ENCODE results near the gene MAN2C1. TPM values are rescaled to one million over a fixed set of nuclear protein-coding genes. Genes with fewer than 3 reads are reported as not detected.

The MAN2C1 gene
- polyA plus RNA-seq, 3 donors, result 32.9 to 453 (median 42.9) TPM

GRCh38 chr15:75403892-75404291 is 35.5 kb upstream of the MAN2C1 start:
- Mint-ChIP-seq H3K36me3 (peaks cover 77 to 91% of the 10 kb centered on the region in 2 donors), H3K4me3 (no peak overlapping the region), H3K4me1 (no peaks in the 10 kb centered on the region), H3K27me3 (ENCODE audit: low read depth in 3 of 3) (no peaks in the 10 kb centered on the region), H3K9me3 (no peaks in the 10 kb centered on the region), H3K27ac (no peak overlapping the region)
- no peak overlapping the region for H3K4me2 ChIP-seq (replicated peaks; ENCODE audit: extremely low read depth, low read length, poor library complexity, severe bottlenecking)
- H3K9ac ChIP-seq (ENCODE audit: insufficient read depth, low read length, poor library complexity, severe bottlenecking), result no peak overlapping the region
- no peak for DNase-seq
- H3K4me3 ChIP-seq (replicated peaks in 1 of 3; ENCODE audit: low read depth in 2 of 3, low read length in 3 of 3), result no peak overlapping the region
- H3K27ac ChIP-seq (ENCODE audit: low read depth in 1 of 2, low read length in 2 of 2), result no peak overlapping the region
- no peaks in the 10 kb centered on the region for H3K79me2 ChIP-seq (ENCODE audit: insufficient read depth, low read length)
- no peaks in the 10 kb centered on the region for H3K9me3 ChIP-seq (replicated peaks in 1 of 2; ENCODE audit: control insufficient read depth in 1 of 2, insufficient read depth in 1 of 2, low read length in 2 of 2)
- WGBS (ENCODE audit: insufficient coverage), result no CpG with 5 or more reads among the region's 2 CpGs
- H2AFZ ChIP-seq (ENCODE audit: insufficient read depth, low read depth, low read length, poor library complexity, severe bottlenecking), result no peak overlapping the region
- intact Hi-C loops (cut with micrococcal nuclease), result no loop called here
- H3K27me3 ChIP-seq (ENCODE audit: control insufficient read depth in 2 of 2, insufficient read depth in 2 of 2, low read length in 2 of 2), result no peaks in the 10 kb centered on the region
- TF ChIP-seq CTCF (IDR thresholded peaks at IDR 0.05), result no peak
- no peaks in the 10 kb centered on the region for H4K20me1 ChIP-seq (ENCODE audit: insufficient read depth, low read length)
- peaks cover 77 to 99% of the 10 kb centered on the region in 2 donors for H3K36me3 ChIP-seq (replicated peaks in 1 of 2; ENCODE audit: control insufficient read depth in 1 of 2, insufficient read depth in 2 of 2, low read length in 2 of 2)
- H3K4me1 ChIP-seq (ENCODE audit: control insufficient read depth in 1 of 2, insufficient read depth in 2 of 2, low read length in 2 of 2), result no peaks in the 10 kb centered on the region

- H3K27ac ChIP-seq (ENCODE audit: low read depth in 1 of 2, low read length in 2 of 2), result peak overlapping the region in 1 of 2 donors; percentile 4
- no peaks in the 10 kb centered on the region for H3K79me2 ChIP-seq (ENCODE audit: insufficient read depth, low read length)
- 100% methylated on average over 1 of the region's 2 CpGs for WGBS (ENCODE audit: insufficient coverage)
- DNase-seq, result no peak
- no peaks in the 10 kb centered on the region for H3K9me3 ChIP-seq (replicated peaks in 1 of 2; ENCODE audit: control insufficient read depth in 1 of 2, insufficient read depth in 1 of 2, low read length in 2 of 2)
- no peak overlapping the region for H2AFZ ChIP-seq (ENCODE audit: insufficient read depth, low read depth, low read length, poor library complexity, severe bottlenecking)
- no peak overlapping the region for H3K9ac ChIP-seq (ENCODE audit: insufficient read depth, low read length, poor library complexity, severe bottlenecking)
- H3K27me3 Mint-ChIP-seq (ENCODE audit: low read depth in 3 of 3), result peaks cover 0 to 1% (median 0%) of the 10 kb centered on the region in 3 donors
- H3K27ac Mint-ChIP-seq, result no peak overlapping the region
- H3K36me3 Mint-ChIP-seq, result peaks cover 87 to 96% of the 10 kb centered on the region in 2 donors
- no peaks in the 10 kb centered on the region for H3K9me3 Mint-ChIP-seq
- no peak overlapping the region for H3K4me3 Mint-ChIP-seq
- H3K4me1 Mint-ChIP-seq, result no peaks in the 10 kb centered on the region
- no peaks in the 10 kb centered on the region for H3K4me1 ChIP-seq (ENCODE audit: control insufficient read depth in 1 of 2, insufficient read depth in 2 of 2, low read length in 2 of 2)
- H3K27me3 ChIP-seq (ENCODE audit: control insufficient read depth in 2 of 2, insufficient read depth in 2 of 2, low read length in 2 of 2), result no peaks in the 10 kb centered on the region
- H4K20me1 ChIP-seq (ENCODE audit: insufficient read depth, low read length), result peaks cover 5% of the 10 kb centered on the region
- TF ChIP-seq CTCF (IDR thresholded peaks at IDR 0.05), result no peak
- H3K4me3 ChIP-seq (replicated peaks in 1 of 3; ENCODE audit: low read depth in 2 of 3, low read length in 3 of 3), result no peak overlapping the region
- peaks cover 93 to 99% of the 10 kb centered on the region in 2 donors for H3K36me3 ChIP-seq (replicated peaks in 1 of 2; ENCODE audit: control insufficient read depth in 1 of 2, insufficient read depth in 2 of 2, low read length in 2 of 2)
- intact Hi-C loops (cut with micrococcal nuclease), result no loop called here
- no peak overlapping the region for H3K4me2 ChIP-seq (replicated peaks; ENCODE audit: extremely low read depth, low read length, poor library complexity, severe bottlenecking)
Observed at GRCh38 chr15:75397494-75397893, 29.1 kb upstream of the MAN2C1 start.

All from CD14-positive monocyte (primary cell).